ENCODE results near the gene ZNF445.

The ZNF445 gene

DNA sequence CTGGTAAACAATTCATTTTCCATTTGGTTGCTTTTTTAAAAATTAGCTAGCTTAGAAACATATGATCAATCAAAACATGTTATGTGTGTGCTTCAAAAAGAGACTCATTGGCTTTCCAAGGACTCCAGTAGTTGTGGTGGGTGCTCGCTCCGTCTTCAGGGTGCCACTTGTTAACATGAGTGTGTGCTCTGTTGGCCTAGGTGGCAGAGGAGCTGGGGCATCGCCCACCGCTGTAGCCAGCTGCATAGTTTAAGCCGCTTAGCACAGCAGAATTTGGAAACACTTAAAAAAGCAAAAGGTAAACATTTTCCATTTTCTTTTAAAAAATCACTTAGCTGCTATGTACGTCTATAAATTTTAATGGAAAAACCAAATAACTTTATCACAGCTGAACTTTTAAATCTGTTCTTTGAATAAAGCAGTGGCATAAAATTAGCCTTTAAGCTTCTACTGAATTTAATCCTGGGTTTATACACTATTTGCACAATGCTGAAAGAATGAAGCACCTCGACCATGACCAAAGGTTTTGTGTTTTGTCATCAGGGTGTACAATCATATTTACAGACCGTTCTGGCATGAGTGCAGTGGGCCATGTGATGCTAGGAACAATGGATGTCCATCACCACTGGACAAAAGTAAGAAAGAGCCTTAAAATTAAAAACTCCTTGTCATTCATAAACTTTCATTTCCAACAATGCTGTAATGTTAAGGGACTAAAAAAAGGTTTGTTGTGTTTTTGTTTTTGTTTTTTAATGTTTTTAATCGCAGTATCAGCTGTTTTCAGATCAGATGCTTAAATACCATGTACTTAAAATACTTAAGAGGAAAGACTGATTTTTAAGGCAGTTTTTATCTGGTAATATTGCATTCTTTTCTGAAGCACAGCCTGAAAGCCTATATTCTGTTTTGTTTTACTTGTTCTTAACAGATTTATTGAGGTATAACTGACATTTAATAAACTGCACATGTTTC is 81.0 kb downstream of the ZNF445 start:
- DNase-seq: no peak

DNA sequence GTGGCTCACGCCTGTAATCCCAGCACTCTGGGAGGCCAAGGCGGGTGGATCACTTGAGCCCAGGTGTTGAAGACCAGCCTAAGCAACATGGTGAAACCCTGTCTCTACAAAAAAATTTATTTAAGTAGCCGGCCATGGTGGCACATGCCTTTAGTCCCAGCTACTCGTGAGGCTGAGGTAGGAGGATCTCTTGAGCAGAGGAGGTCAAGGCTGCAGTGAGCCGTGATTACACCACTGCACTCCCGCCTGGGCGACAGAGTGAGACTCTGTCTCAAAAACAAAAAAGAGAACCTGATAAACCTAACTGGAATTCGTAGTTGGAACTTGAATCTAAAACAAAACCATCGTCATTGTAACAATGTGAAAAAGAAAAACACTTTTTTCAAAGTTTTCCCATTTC is 81.8 kb downstream of the ZNF445 start:
- no peak for DNase-seq

GRCh38 chr3:44392489-44392888 is 85.0 kb downstream of the ZNF445 start:
- DNase-seq: no peak

GRCh38 chr3:44387404-44387803 is 90.1 kb downstream of the ZNF445 start:
- DNase-seq: no peak

Data from activated CD4-positive, alpha-beta T cell treated with anti-CD3 and anti-CD28 coated beads for 48 hours (primary cell).